GM21717 (cell line): ENCODE results near the gene KRT9.

Experiments
- ATAC-seq: cut with Tn5 transposase; IDR thresholded peaks from one replicate; pipeline ENCODE4 v1.9.1; 2021; ENCODE audit warnings: mild to moderate bottlenecking, moderate library complexity; ENCODE audit not compliant: unreplicated experiment

The KRT9 gene

GRCh38 chr17:41532947-41533570 lies 38.8 kb downstream of the KRT9 start:
- ATAC-seq, result no peak

- ATAC-seq, result no peak
These were observed 39.9 kb downstream of the KRT9 start for GRCh38 chr17:41531993-41532392.

- no peak for ATAC-seq
These were observed 41.5 kb downstream of the KRT9 start for GRCh38 chr17:41530062-41531048.

GRCh38 chr17:41529491-41529915 lies 42.4 kb downstream of the KRT9 start:
- ATAC-seq, result no peak

- ATAC-seq, result no peak
These were observed 42.9 kb downstream of the KRT9 start for GRCh38 chr17:41528959-41529353.

GRCh38 chr17:41527063-41528023 lies 44.5 kb downstream of the KRT9 start:
- no peak for ATAC-seq

GRCh38 chr17:41524261-41524660 lies 47.6 kb downstream of the KRT9 start:
- no peak for ATAC-seq

GRCh38 chr17:41523787-41524186 lies 48.1 kb downstream of the KRT9 start:
- ATAC-seq, result no peak

- ATAC-seq, result no peak
These were observed 48.6 kb downstream of the KRT9 start for GRCh38 chr17:41523225-41523593.

GRCh38 chr17:41522301-41523224 lies 49.3 kb downstream of the KRT9 start:
- ATAC-seq, result no peak

GRCh38 chr17:41521574-41522261 lies 50.1 kb downstream of the KRT9 start:
- no peak for ATAC-seq

- ATAC-seq, result no peak
These were observed 50.9 kb downstream of the KRT9 start for GRCh38 chr17:41520821-41521521.

GRCh38 chr17:41519501-41520224 lies 52.2 kb downstream of the KRT9 start:
- ATAC-seq, result no peak

GRCh38 chr17:41518789-41519449 lies 52.9 kb downstream of the KRT9 start, which contains the start of gene KRT15:
KRT15 (minus strand) TSS chr17:41518890; CDS start chr17:41518827, 63 bp downstream.
- no peak for ATAC-seq

- no peak for ATAC-seq
These were observed 53.8 kb downstream of the KRT9 start for GRCh38 chr17:41518031-41518430.

- ATAC-seq, result no peak
These were observed 55.0 kb downstream of the KRT9 start for GRCh38 chr17:41516830-41517283.

- ATAC-seq, result no peak
These were observed 55.6 kb downstream of the KRT9 start for GRCh38 chr17:41516147-41516829.
